HG03442 (cell line): ENCODE data around the gene ADGRA3.

Experiments
- ATAC-seq: cut with Tn5 transposase; IDR thresholded peaks from one replicate; pipeline ENCODE4 v1.9.1; 2021; ENCODE audit warnings: mild to moderate bottlenecking, moderate library complexity; ENCODE audit not compliant: unreplicated experiment

Gene ADGRA3

DNA sequence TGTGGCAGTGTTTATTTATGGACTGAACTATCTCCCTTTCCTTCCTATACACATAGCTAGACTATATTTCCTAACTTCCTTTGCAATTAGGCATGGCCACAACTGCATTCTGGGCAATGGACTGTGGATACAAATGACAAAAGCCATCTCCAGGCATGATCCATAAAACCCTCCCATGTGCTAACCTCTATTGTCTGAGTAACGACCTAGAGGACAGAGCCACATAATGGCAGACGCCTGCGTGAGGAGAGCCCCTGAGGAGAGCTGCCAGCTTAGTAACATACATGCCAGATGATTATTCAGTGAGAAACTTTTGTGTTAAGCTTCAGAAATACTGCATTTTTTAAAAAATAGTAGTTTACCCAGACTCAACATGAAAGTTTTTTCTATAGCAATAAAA lies 142.9 kb downstream of the ADGRA3 start:
- no peak for ATAC-seq

DNA sequence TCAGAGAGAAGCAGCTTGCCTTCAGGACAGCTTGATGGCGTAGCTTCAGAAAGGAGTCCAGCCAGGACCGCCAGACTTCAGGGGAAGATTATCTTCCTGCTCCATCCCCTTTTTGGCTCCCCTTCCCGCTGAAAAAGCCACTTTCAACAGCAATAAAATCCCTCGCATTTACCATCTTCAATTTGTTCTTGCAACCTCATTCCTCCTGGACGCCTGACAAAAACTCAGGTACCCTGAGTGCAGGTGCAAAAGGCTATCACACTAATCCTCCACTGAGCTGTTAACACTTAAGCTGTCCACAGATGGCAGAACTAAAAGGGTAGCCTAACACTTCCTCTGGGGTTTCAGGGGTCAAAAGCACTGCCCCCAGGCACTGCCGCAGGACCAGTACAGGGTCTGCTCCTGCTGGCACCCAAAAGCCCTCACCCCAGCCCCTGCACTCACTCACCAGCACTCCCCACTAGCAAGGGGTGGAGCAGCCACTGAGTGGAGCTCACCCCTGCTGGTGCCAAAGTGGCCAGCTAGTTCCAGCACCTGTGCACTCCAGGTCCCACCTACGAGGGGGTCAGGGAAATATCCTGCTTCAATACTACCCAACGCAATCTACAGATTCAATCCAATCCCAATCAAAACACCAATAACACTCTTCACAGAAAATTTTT lies 145.8 kb downstream of the ADGRA3 start:
- no peak for ATAC-seq

DNA sequence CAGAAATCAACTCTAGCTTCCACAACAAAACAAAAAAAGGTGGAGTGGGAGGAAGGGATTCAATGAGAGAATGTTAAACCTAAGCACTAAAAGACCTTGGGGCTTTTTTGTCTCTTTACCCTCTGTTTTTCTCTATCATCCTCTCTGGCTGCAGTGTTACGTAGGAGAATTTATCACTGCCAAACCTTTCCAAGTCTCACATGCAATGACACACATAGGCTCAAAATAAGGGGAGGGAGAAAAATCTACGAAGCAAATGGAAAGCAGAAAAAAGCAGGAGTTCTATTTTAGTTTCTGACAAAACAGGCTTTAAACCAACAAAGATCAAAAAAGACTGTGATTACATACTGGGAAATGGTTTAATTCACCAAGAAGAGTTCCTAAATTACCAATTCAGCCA lies 152.1 kb downstream of the ADGRA3 start:
- no peak for ATAC-seq

- no peak for ATAC-seq
These were observed 152.8 kb downstream of the ADGRA3 start for GRCh38 chr4:22363036-22363435.

DNA sequence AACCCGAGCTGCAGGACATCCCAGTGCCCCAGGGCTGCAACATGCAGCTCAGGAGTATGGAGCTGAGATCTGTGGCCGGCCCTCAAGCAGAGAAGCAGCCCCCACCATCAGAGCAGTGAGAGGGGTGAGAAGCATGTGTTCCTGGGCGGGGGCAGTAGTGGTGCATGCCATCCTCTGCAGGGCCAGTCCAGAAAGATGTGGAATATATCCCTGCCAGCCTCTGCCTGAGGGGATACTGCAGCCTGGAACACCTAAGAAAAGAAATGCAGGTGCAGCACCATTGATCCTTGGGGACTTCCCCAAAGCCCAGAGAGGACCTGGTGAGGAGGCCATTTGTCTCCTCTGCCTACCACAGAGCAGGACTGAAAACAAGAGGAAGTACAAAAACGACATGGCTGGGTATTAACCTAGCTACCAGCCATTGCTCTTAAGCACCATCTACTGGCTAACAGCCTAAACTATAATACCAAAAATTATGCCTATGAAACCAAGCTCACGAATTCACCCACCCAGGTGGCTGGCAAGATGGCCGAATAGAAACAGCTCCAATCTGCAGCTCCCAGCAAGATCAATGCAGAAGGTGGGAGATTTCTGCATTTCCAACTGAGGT lies 158.8 kb downstream of the ADGRA3 start:
- peak; percentile 81 for ATAC-seq

DNA sequence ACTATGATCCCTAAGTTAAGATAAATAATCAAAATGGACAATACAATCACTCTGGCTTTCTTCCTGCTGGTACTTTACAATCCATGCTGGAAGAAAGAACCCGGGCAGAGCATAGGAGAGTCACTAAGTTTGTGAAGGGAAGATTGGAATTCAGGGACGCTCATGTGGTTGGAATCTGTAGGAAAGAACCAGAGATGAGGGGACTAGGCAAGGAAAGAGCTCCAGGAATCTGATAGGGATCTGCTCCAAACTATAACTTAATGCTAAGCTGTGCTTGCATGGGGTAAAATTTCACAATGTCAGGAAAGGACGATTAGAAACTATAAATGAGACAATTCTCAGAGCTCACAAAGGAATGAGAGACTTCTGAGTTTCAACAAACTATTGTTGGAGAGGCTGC lies 167.5 kb downstream of the ADGRA3 start:
- ATAC-seq = no peak

- ATAC-seq = no peak
These were observed 170.2 kb downstream of the ADGRA3 start for GRCh38 chr4:22345678-22346077.

- ATAC-seq = no peak
These were observed 170.8 kb downstream of the ADGRA3 start for GRCh38 chr4:22345055-22345454.

DNA sequence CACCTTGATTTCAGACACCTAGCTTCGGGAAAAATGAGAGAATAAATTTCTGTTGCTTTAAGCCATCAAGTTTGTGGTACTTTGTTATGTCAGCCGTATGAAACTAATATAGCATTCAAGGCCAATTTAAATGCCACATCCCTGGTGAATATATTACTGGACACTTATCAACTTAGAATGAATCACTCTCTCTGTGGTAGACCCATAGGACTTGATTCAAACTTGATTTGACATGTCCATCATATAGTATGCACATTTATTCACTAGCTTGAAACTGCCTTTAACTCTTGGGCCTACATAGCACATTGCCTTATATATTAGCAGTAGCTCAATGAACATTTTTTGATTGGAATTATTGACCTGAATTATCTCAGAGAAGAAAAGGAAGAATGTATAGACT lies 172.3 kb downstream of the ADGRA3 start:
- ATAC-seq = no peak

DNA sequence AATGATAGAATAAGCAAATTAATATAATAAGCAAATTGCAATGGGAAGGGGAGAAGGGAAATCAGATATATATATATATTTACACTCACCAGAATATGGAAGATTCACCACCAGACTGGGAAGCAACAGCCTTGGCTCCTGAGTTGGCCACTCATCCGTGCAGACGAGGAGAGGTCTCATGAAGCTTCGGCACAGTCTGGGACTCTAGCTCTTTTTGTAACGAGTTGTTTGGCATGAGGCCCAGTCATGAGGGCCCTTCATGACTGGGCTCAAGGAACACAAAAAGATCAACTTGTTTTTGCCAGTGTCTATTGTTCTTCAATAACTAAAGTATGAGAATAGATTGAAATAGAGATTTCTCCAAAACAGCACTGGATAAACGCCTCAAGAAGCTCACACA lies 176.4 kb downstream of the ADGRA3 start:
- ATAC-seq = no peak

DNA sequence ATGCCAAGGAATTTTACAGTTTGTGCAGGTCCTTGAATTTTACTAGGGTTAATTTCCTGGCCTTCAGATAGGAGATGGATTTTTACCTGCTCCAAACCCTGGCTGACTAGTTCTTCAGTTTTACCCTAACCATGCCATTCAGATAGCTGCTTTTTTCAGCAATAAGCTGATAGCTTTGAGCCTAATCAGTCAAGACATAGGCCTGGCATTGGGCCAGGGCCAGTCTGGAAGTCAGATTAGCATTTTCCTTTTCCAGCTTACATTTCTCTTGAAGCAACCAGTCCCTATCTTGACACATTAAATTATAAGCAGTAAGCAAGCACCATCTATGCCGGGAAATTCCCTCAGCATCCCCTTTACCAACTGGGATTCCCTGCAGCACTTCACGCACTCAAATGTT lies 177.1 kb downstream of the ADGRA3 start:
- ATAC-seq = no peak
